HCT116 (cell line): ENCODE results near the gene GOLGA3.

Experiments used
- ATF3 ChIP-seq: IDR thresholded peaks from 2 replicates; pipeline ENCODE4 v1.6.1; 2012
- CTCF ChIP-seq, 3 experiments: fragments of 200-600 bp in 1 of 3; sonication (generic) in 1 of 3; IDR thresholded peaks in 2 of 3; conservative IDR thresholded peaks in 1 of 3; 2 replicates each; pipeline ENCODE4 v1.5.1; 2012 to 2017; ENCODE audit warnings: low read depth in 2 of 3, low read length in 2 of 3, antibody characterized with exemption in 1 of 3, borderline replicate concordance in 1 of 3, control low read depth in 1 of 3, mild to moderate bottlenecking in 1 of 3, mixed read lengths in 1 of 3, mixed run types in 1 of 3, moderate library complexity in 1 of 3; ENCODE audit not compliant: insufficient read depth in 1 of 3
- EGR1 ChIP-seq: IDR thresholded peaks from 2 replicates; pipeline ENCODE4 v1.6.1; 2012; ENCODE audit warnings: low read depth
- POLR2AphosphoS5 ChIP-seq: IDR thresholded peaks from 2 replicates; pipeline ENCODE4 v1.6.1; 2011; ENCODE audit warnings: mild to moderate bottlenecking, low read depth, low read length, moderate library complexity
- SIN3A ChIP-seq: IDR thresholded peaks from 2 replicates; pipeline ENCODE4 v1.6.1; 2012; ENCODE audit warnings: low read depth
- ZBTB33 ChIP-seq: IDR thresholded peaks from 2 replicates; pipeline ENCODE4 v1.6.1; 2011; ENCODE audit warnings: mild to moderate bottlenecking, low read length, moderate library complexity; ENCODE audit not compliant: insufficient replicate concordance; ENCODE audit errors: extremely low read depth

- TF ChIP-seq ZBTB33 (no peak), POLR2AphosphoS5 (no peak), CTCF (IDR thresholded peaks at IDR 0.05 in 2 of 3, conservative IDR thresholded peaks at IDR 0.05 in 1 of 3; ENCODE audit: borderline replicate concordance in 1 of 3, insufficient read depth in 1 of 3, low read depth in 2 of 3, low read length in 2 of 3) (no peak), ATF3 (no peak), SIN3A (no peak), EGR1 (no peak)
Observed at GRCh38 chr12:132827763-132828703, 636 bp downstream of the GOLGA3 start.
